Measurements from ENCODE around the gene CASP2.

CASP2 gene

GRCh38 chr7:143299840-143300239, 11.7 kb downstream of the CASP2 start:
- DNase-seq (ENCODE audit: low read depth) = peak; percentile 18
- no peaks in the 10 kb centered on the region for H3K9me3 ChIP-seq (ENCODE audit: control insufficient read depth, low read length)
- H3K4me3 ChIP-seq (ENCODE audit: low read length) = no peak overlapping the region
- no peaks in the 10 kb centered on the region for H3K27me3 ChIP-seq (replicated peaks; ENCODE audit: control insufficient read depth, insufficient read depth, low read length)
- no peak overlapping the region for H3K9ac ChIP-seq (ENCODE audit: low read length)
- H3K36me3 ChIP-seq (ENCODE audit: control insufficient read depth, insufficient read depth, low read length, severe bottlenecking) = peaks cover 82% of the 10 kb centered on the region
- peaks cover 10% of the 10 kb centered on the region for H3K4me1 ChIP-seq (ENCODE audit: control insufficient read depth, insufficient read depth, low read length)

DNA sequence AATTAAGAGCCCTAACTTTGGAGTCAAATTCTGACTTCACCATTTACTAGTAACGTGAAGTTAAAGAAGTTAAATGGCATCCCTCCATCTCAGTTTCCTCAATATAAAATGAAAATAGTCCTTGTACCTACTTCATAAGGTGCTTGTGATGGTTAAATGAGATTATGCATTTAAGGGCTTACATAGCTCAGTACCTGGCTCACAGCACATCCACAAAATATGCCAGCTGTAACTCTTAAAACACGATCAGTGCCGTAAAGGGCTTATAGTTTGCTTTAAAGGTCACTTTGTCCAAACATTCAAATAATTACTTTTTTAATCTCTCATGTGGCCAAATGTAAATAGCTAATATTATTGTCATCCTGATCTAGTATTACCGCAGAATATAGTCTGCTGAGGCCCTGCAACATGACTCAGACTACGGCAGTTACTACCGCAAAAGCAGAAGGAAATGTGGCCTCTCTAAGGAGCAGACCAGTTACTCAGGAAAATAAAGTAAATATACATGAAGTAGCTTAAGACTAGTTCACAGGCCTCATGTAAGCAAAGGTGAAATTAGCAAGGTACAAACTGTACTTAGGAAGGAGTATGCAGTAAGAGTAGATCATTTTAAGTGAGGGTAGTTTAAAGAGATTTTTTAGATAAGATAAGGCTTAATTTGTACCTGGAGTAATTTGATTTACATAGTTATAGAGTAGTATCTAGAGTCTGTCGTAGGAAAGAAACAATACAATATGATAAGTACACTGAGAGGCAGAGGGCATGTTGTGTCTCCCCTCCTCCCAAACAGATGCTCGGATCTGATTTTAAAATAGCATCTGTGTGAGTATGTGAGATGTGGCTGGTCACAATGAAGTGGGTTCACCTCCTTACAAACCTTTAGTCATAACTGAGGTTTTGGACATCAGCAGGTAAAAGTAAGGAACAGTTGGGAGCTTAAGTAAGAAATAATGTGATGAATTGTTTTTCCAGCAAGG, 13.1 kb downstream of the CASP2 start:
- Histone ChIP-seq H3K9ac (ENCODE audit: low read length) (no peak overlapping the region), H3K4me3 (ENCODE audit: low read length) (no peak overlapping the region), H3K36me3 (ENCODE audit: control insufficient read depth, insufficient read depth, low read length, severe bottlenecking) (peaks cover 80% of the 10 kb centered on the region), H3K4me1 (ENCODE audit: control insufficient read depth, insufficient read depth, low read length) (peaks cover 10% of the 10 kb centered on the region), H3K27me3 (replicated peaks; ENCODE audit: control insufficient read depth, insufficient read depth, low read length) (no peaks in the 10 kb centered on the region), H3K9me3 (ENCODE audit: control insufficient read depth, low read length) (no peaks in the 10 kb centered on the region)
- no peak for DNase-seq (ENCODE audit: low read depth)

- no peak overlapping the region for H3K9ac ChIP-seq (ENCODE audit: low read length)
- DNase-seq (ENCODE audit: low read depth) = no peak
- peaks cover 10% of the 10 kb centered on the region for H3K4me1 ChIP-seq (ENCODE audit: control insufficient read depth, insufficient read depth, low read length)
- no peak overlapping the region for H3K4me3 ChIP-seq (ENCODE audit: low read length)
- no peaks in the 10 kb centered on the region for H3K9me3 ChIP-seq (ENCODE audit: control insufficient read depth, low read length)
- peaks cover 77% of the 10 kb centered on the region for H3K36me3 ChIP-seq (ENCODE audit: control insufficient read depth, insufficient read depth, low read length, severe bottlenecking)
- no peaks in the 10 kb centered on the region for H3K27me3 ChIP-seq (replicated peaks; ENCODE audit: control insufficient read depth, insufficient read depth, low read length)
Observed at GRCh38 chr7:143303733-143304132, 15.6 kb downstream of the CASP2 start.

- Histone ChIP-seq H3K9me3 (ENCODE audit: control insufficient read depth, low read length) (no peaks in the 10 kb centered on the region), H3K4me1 (ENCODE audit: control insufficient read depth, insufficient read depth, low read length) (no peaks in the 10 kb centered on the region), H3K27me3 (replicated peaks; ENCODE audit: control insufficient read depth, insufficient read depth, low read length) (no peaks in the 10 kb centered on the region), H3K4me3 (ENCODE audit: low read length) (no peak overlapping the region), H3K36me3 (ENCODE audit: control insufficient read depth, insufficient read depth, low read length, severe bottlenecking) (peaks cover 73% of the 10 kb centered on the region), H3K9ac (ENCODE audit: low read length) (no peak overlapping the region)
- DNase-seq (ENCODE audit: low read depth) = no peak
Observed at GRCh38 chr7:143304938-143305337, 16.8 kb downstream of the CASP2 start.

- no peaks in the 10 kb centered on the region for H3K27me3 ChIP-seq (replicated peaks; ENCODE audit: control insufficient read depth, insufficient read depth, low read length)
- H3K4me1 ChIP-seq (ENCODE audit: control insufficient read depth, insufficient read depth, low read length) = no peaks in the 10 kb centered on the region
- H3K4me3 ChIP-seq (ENCODE audit: low read length) = no peak overlapping the region
- no peak overlapping the region for H3K9ac ChIP-seq (ENCODE audit: low read length)
- H3K9me3 ChIP-seq (ENCODE audit: control insufficient read depth, low read length) = no peaks in the 10 kb centered on the region
- H3K36me3 ChIP-seq (ENCODE audit: control insufficient read depth, insufficient read depth, low read length, severe bottlenecking) = peaks cover 67% of the 10 kb centered on the region
- DNase-seq (ENCODE audit: low read depth) = peak; percentile 45
Observed at GRCh38 chr7:143305423-143306070, 17.4 kb downstream of the CASP2 start.

DNA sequence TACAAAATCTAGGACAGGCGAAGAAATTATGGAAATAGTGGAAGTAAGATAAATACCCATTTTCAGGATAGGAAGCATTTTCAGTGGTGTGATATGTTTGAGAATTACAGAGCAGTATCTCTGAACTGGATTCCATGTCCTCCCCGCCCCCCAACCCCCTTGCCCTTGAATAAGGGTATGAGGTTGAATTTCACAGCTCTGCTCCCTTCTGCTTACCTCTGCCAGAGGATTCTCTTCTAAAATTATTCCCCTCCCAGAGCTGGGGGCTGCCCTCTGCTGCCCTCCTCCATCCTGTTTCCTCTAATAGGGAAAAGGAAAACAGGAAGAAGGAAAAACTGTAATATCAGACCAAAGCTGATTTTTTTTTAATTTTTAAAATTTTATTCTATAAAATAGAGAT, 20.5 kb downstream of the CASP2 start:
- no peak for DNase-seq (ENCODE audit: low read depth)
- H3K4me1 ChIP-seq (ENCODE audit: control insufficient read depth, insufficient read depth, low read length) = no peaks in the 10 kb centered on the region
- no peak overlapping the region for H3K9ac ChIP-seq (ENCODE audit: low read length)
- H3K36me3 ChIP-seq (ENCODE audit: control insufficient read depth, insufficient read depth, low read length, severe bottlenecking) = peaks cover 37% of the 10 kb centered on the region
- no peaks in the 10 kb centered on the region for H3K27me3 ChIP-seq (replicated peaks; ENCODE audit: control insufficient read depth, insufficient read depth, low read length)
- no peak overlapping the region for H3K4me3 ChIP-seq (ENCODE audit: low read length)
- H3K9me3 ChIP-seq (ENCODE audit: control insufficient read depth, low read length) = no peaks in the 10 kb centered on the region

GRCh38 chr7:143314127-143314526, 26.0 kb downstream of the CASP2 start:
- no peak overlapping the region for H3K9ac ChIP-seq (ENCODE audit: low read length)
- no peak overlapping the region for H3K4me3 ChIP-seq (ENCODE audit: low read length)
- H3K4me1 ChIP-seq (ENCODE audit: control insufficient read depth, insufficient read depth, low read length) = peaks cover 28% of the 10 kb centered on the region
- H3K9me3 ChIP-seq (ENCODE audit: control insufficient read depth, low read length) = no peaks in the 10 kb centered on the region
- H3K27me3 ChIP-seq (replicated peaks; ENCODE audit: control insufficient read depth, insufficient read depth, low read length) = no peaks in the 10 kb centered on the region
- DNase-seq (ENCODE audit: low read depth) = no peak
- H3K36me3 ChIP-seq (ENCODE audit: control insufficient read depth, insufficient read depth, low read length, severe bottlenecking) = no peaks in the 10 kb centered on the region

DNA sequence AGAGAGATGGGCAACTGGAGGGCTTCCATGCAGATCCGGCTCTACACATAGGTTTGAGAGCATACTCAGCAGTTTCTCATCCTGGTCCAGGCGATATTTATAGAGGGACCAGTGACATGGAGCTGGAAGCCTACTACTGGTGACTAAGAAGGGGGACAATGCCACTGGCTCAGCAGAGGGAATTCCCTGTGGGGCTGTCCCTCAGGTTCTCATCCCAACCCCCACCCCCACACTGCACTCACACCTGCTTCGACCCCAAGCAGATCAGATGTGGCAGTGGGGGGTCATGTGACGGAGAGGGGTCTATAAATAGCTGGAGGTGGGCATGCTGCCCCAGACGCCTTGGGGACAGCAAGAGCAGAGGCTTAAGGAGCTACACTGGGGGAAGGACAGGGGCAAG, 27.6 kb downstream of the CASP2 start, which contains the start of gene CLCN1:
Gene CLCN1 (plus strand): TSS at position 336 of the 400 bp plus-strand sequence. CDS start 102 bp downstream, outside the sequence.
- no peaks in the 10 kb centered on the region for H3K36me3 ChIP-seq (ENCODE audit: control insufficient read depth, insufficient read depth, low read length, severe bottlenecking)
- H3K9ac ChIP-seq (ENCODE audit: low read length) = no peak within 1 kb of the TSS
- no peak for DNase-seq (ENCODE audit: low read depth)
- peaks cover 35% of the 10 kb centered on the region for H3K4me1 ChIP-seq (ENCODE audit: control insufficient read depth, insufficient read depth, low read length)
- no peak within 1 kb of the TSS for H3K4me3 ChIP-seq (ENCODE audit: low read length)
- no peaks in the 10 kb centered on the region for H3K9me3 ChIP-seq (ENCODE audit: control insufficient read depth, low read length)
- no peaks in the 10 kb centered on the region for H3K27me3 ChIP-seq (replicated peaks; ENCODE audit: control insufficient read depth, insufficient read depth, low read length)

DNA sequence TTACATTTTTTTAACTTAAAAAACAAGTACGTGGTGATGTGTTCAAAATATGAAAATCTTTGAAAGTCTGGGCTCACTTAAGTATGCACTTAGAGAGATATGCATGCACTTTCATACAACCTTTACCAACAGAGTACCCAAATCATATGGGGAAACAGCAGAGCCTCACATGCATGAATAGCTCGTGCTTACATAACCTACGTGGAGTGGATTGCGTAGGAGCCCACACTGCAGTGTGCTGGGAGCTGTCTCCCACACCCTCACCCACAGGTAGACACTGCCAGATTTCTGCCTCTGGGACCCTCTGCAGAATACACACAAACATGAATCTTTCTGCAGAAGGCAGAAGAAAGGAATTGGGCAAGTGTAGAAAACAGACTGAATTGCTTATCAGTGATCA, 28.3 kb downstream of the CASP2 start:
- DNase-seq (ENCODE audit: low read depth) = no peak
- no peaks in the 10 kb centered on the region for H3K36me3 ChIP-seq (ENCODE audit: control insufficient read depth, insufficient read depth, low read length, severe bottlenecking)
- no peak overlapping the region for H3K4me3 ChIP-seq (ENCODE audit: low read length)
- H3K9me3 ChIP-seq (ENCODE audit: control insufficient read depth, low read length) = no peaks in the 10 kb centered on the region
- peaks cover 35% of the 10 kb centered on the region for H3K4me1 ChIP-seq (ENCODE audit: control insufficient read depth, insufficient read depth, low read length)
- no peaks in the 10 kb centered on the region for H3K27me3 ChIP-seq (replicated peaks; ENCODE audit: control insufficient read depth, insufficient read depth, low read length)
- H3K9ac ChIP-seq (ENCODE audit: low read length) = no peak overlapping the region

GRCh38 chr7:143318661-143319060, 30.5 kb downstream of the CASP2 start:
- H3K4me3 ChIP-seq (ENCODE audit: low read length) = peak overlapping the region; percentile 17
- peak; percentile 81 for DNase-seq (ENCODE audit: low read depth)
- no peaks in the 10 kb centered on the region for H3K27me3 ChIP-seq (replicated peaks; ENCODE audit: control insufficient read depth, insufficient read depth, low read length)
- peaks cover 42% of the 10 kb centered on the region for H3K4me1 ChIP-seq (ENCODE audit: control insufficient read depth, insufficient read depth, low read length)
- H3K36me3 ChIP-seq (ENCODE audit: control insufficient read depth, insufficient read depth, low read length, severe bottlenecking) = no peaks in the 10 kb centered on the region
- no peaks in the 10 kb centered on the region for H3K9me3 ChIP-seq (ENCODE audit: control insufficient read depth, low read length)
- H3K9ac ChIP-seq (ENCODE audit: low read length) = peak overlapping the region; percentile 58

- no peaks in the 10 kb centered on the region for H3K36me3 ChIP-seq (ENCODE audit: control insufficient read depth, insufficient read depth, low read length, severe bottlenecking)
- H3K4me3 ChIP-seq (ENCODE audit: low read length) = no peak overlapping the region
- DNase-seq (ENCODE audit: low read depth) = no peak
- no peaks in the 10 kb centered on the region for H3K9me3 ChIP-seq (ENCODE audit: control insufficient read depth, low read length)
- H3K9ac ChIP-seq (ENCODE audit: low read length) = no peak overlapping the region
- H3K4me1 ChIP-seq (ENCODE audit: control insufficient read depth, insufficient read depth, low read length) = peaks cover 51% of the 10 kb centered on the region
- no peaks in the 10 kb centered on the region for H3K27me3 ChIP-seq (replicated peaks; ENCODE audit: control insufficient read depth, insufficient read depth, low read length)
Observed at GRCh38 chr7:143320620-143321019, 32.5 kb downstream of the CASP2 start.
